Body of pancreas (tissue), 4 donors: ENCODE data around the gene KCNJ4.

Source experiments
- POLR2A ChIP-seq, 3 donors: fragments of 450-650 bp; IDR thresholded peaks; one replicate each; pipeline ENCODE4 v1.6.1; 2016; ENCODE audit warnings: antibody characterized with exemption in 3 of 3, mild to moderate bottlenecking in 2 of 3
- TF ChIP-seq, protein P1 (sequence below), 7 experiments: fragments of 450-650 bp in 4 of 7; fragments of 200-600 bp in 3 of 7; sonication (generic) in 3 of 7; IDR thresholded peaks; one replicate each; pipeline ENCODE4 v1.5.1; 2016 to 2019; ENCODE audit warnings: antibody characterized with exemption in 7 of 7

DNA sequence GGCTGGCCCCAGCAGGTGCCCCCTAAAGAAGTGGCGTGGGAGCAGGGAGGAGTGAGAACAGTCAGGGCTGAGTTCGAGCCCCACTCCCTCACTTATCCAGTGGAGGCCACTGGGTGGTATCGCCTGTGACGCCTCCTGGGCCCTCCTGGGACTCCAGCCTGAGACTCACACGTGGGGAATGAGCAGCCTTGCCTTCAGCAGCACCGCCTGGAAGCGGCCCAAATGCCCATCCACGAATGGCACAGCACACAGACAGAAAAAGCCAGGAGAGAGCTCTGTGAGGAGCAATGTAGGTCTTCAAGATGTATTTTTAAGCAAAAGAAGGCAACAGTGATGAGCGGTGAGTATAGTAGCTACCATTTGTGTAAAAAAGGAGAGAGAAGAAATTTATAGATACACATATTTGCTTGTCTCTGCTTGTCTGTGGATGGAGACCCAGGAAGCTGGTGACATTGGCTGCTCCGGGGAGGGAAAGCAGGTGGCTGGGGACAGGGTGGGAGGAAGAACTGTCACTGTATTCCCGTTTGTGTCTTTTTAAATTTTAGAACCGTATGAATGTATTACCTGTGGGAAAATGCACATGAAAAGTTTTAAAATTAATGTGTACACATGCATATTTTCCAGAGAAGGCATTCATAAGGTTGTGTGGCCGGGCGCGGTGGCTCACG lies 13.2 kb downstream of the KCNJ4 start:
- TF ChIP-seq, protein P1, sequence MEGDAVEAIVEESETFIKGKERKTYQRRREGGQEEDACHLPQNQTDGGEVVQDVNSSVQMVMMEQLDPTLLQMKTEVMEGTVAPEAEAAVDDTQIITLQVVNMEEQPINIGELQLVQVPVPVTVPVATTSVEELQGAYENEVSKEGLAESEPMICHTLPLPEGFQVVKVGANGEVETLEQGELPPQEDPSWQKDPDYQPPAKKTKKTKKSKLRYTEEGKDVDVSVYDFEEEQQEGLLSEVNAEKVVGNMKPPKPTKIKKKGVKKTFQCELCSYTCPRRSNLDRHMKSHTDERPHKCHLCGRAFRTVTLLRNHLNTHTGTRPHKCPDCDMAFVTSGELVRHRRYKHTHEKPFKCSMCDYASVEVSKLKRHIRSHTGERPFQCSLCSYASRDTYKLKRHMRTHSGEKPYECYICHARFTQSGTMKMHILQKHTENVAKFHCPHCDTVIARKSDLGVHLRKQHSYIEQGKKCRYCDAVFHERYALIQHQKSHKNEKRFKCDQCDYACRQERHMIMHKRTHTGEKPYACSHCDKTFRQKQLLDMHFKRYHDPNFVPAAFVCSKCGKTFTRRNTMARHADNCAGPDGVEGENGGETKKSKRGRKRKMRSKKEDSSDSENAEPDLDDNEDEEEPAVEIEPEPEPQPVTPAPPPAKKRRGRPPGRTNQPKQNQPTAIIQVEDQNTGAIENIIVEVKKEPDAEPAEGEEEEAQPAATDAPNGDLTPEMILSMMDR (IDR thresholded peaks at IDR 0.05), result no peak
- no peak for TF ChIP-seq POLR2A (IDR thresholded peaks at IDR 0.05)
